ENCODE results near the gene CATSPER4. TPM values are rescaled to one million over a fixed set of nuclear protein-coding genes. Genes with fewer than 3 reads are reported as not detected.

The CATSPER4 gene
- total RNA-seq, 6 experiments from 2014 or later, result not detected

GRCh38 chr1:26169669-26170471 is 20.5 kb upstream of the CATSPER4 start, which contains the start of gene ZNF593:
ZNF593 (plus strand) TSS chr1:26169908; CDS start chr1:26169984, 76 bp downstream.
- intact Hi-C loops (cut with DNase I), result no loop called here
- peak; percentile 96 to 99 (median 98) for ATAC-seq
- Histone ChIP-seq H3K27me3 (no peaks in the 10 kb centered on the region), H3K27ac (peak within 1 kb of the TSS; percentile 58 to 73 (median 61)), H3K4me1 (peaks cover 0 to 11% (median 3%) of the 10 kb centered on the region in 4 donors), H3K4me3 (peak within 1 kb of the TSS; percentile 93 to 99 (median 99)), H3K36me3 (no peaks in the 10 kb centered on the region), H3K9me3 (no peaks in the 10 kb centered on the region)
- peak; percentile 94 to 97 (median 95) for DNase-seq
- 3% methylated on average over 10 of the region's 76 CpGs for WGBS (ENCODE audit: insufficient coverage, low coverage, low lambda C conversion rate, missing lambda C conversion rate)
- TF ChIP-seq POLR2A (IDR thresholded peaks at IDR 0.05) (peak; percentile 75), CTCF (IDR thresholded peaks at IDR 0.05) (peak; percentile 91 to 97 (median 93))

- Histone ChIP-seq H3K27me3 (no peaks in the 10 kb centered on the region), H3K9me3 (no peaks in the 10 kb centered on the region), H3K36me3 (no peaks in the 10 kb centered on the region), H3K4me3 (peak overlapping the region; percentile 93 to 99 (median 99)), H3K27ac (peak overlapping the region; percentile 58 to 73 (median 61)), H3K4me1 (peaks cover 0 to 11% (median 3%) of the 10 kb centered on the region in 4 donors)
- DNase-seq (no peak), ATAC-seq (no peak)
- TF ChIP-seq CTCF (IDR thresholded peaks at IDR 0.05), result no peak
- TF ChIP-seq POLR2A (IDR thresholded peaks at IDR 0.05), result no peak
- intact Hi-C loops (cut with DNase I), result no loop called here
- WGBS (ENCODE audit: insufficient coverage, low coverage, low lambda C conversion rate, missing lambda C conversion rate), result 40% methylated on average over 2 of the region's 9 CpGs
These were observed 20.0 kb upstream of the CATSPER4 start for GRCh38 chr1:26170472-26170821.

GRCh38 chr1:26171084-26172072 is 19.0 kb upstream of the CATSPER4 start, which contains the start of gene ZNF593OS:
ZNF593OS (minus strand) TSS chr1:26171832; CDS start chr1:26171661, 171 bp downstream.
- H3K9me3 ChIP-seq, result no peaks in the 10 kb centered on the region
- no peak for DNase-seq
- TF ChIP-seq CTCF (IDR thresholded peaks at IDR 0.05) (no peak), POLR2A (IDR thresholded peaks at IDR 0.05) (no peak)
- ATAC-seq, result no peak
- no peaks in the 10 kb centered on the region for H3K27me3 ChIP-seq
- H3K4me1 ChIP-seq, result peaks cover 0 to 11% (median 3%) of the 10 kb centered on the region in 4 donors
- no peak within 1 kb of the TSS for H3K27ac ChIP-seq
- intact Hi-C loops (cut with DNase I), result no loop called here
- H3K36me3 ChIP-seq, result no peaks in the 10 kb centered on the region
- no peak within 1 kb of the TSS for H3K4me3 ChIP-seq
- 86% methylated on average over 10 of the region's 34 CpGs for WGBS (ENCODE audit: insufficient coverage, low coverage, low lambda C conversion rate, missing lambda C conversion rate)

GRCh38 chr1:26175346-26175745 is 15.1 kb upstream of the CATSPER4 start:
- intact Hi-C loops (cut with DNase I), result no loop called here
- 94% methylated on average over 7 of the region's 8 CpGs for WGBS (ENCODE audit: insufficient coverage, low coverage, low lambda C conversion rate, missing lambda C conversion rate)
- peaks cover 0 to 6% (median 3%) of the 10 kb centered on the region in 4 donors for H3K4me1 ChIP-seq
- no peak overlapping the region for H3K27ac ChIP-seq
- H3K27me3 ChIP-seq, result no peaks in the 10 kb centered on the region
- H3K9me3 ChIP-seq, result no peaks in the 10 kb centered on the region
- ATAC-seq, result no peak
- no peaks in the 10 kb centered on the region for H3K36me3 ChIP-seq
- DNase-seq, result no peak
- TF ChIP-seq CTCF (IDR thresholded peaks at IDR 0.05), result no peak
- TF ChIP-seq POLR2A (IDR thresholded peaks at IDR 0.05), result no peak
- no peak overlapping the region for H3K4me3 ChIP-seq

Data from right lobe of liver (tissue), 6 donors.